Measurements from ENCODE around the gene RNF41. TPM values are rescaled to one million over a fixed set of nuclear protein-coding genes. Genes with fewer than 3 reads are reported as not detected.

The RNF41 gene
- total and polyA plus RNA-seq, 2 of the 13 experiments (the other 11 are each of a cell fraction or from before 2014, with no cell fraction given): 27.1 to 39.4 TPM

GRCh38 chr12:56189099-56189917, 32.4 kb downstream of the RNF41 start, which contains the start of gene SMARCC2 (continued):
- TF ChIP-seq, protein P1, sequence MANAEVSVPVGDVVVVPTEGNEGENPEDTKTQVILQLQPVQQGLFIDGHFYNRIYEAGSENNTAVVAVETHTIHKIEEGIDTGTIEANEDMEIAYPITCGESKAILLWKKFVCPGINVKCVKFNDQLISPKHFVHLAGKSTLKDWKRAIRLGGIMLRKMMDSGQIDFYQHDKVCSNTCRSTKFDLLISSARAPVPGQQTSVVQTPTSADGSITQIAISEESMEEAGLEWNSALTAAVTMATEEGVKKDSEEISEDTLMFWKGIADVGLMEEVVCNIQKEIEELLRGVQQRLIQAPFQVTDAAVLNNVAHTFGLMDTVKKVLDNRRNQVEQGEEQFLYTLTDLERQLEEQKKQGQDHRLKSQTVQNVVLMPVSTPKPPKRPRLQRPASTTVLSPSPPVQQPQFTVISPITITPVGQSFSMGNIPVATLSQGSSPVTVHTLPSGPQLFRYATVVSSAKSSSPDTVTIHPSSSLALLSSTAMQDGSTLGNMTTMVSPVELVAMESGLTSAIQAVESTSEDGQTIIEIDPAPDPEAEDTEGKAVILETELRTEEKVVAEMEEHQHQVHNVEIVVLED (CRISPR knock-in tag; IDR thresholded peaks at IDR 0.05; ENCODE audit: borderline replicate concordance): no peak
- TF ChIP-seq POLR2AphosphoS2 (IDR thresholded peaks at IDR 0.05; ENCODE audit: low read depth, low read length) (no peak), FUBP1 (CRISPR knock-in tag; IDR thresholded peaks at IDR 0.05; ENCODE audit: borderline replicate concordance) (no peak), ETV5 (CRISPR knock-in tag; IDR thresholded peaks at IDR 0.05; ENCODE audit: borderline replicate concordance) (no peak; the same call in 1 of the 2 replicates), RFXAP (CRISPR knock-in tag; IDR thresholded peaks at IDR 0.05; ENCODE audit: borderline replicate concordance) (0 out of 2 replicates have a peak, but pooled peaks have one; percentile 33), MAF1 (CRISPR knock-in tag; IDR thresholded peaks at IDR 0.05; ENCODE audit: borderline replicate concordance) (no peak), GABPB1 (CRISPR knock-in tag; IDR thresholded peaks at IDR 0.05) (peak; percentile 9; the same call in 1 of the 2 replicates), TARDBP (CRISPR knock-in tag; IDR thresholded peaks at IDR 0.05) (no peak), NCOA5 (CRISPR knock-in tag; IDR thresholded peaks at IDR 0.05) (no peak), ZNF660 (CRISPR knock-in tag; IDR thresholded peaks at IDR 0.05; ENCODE audit: borderline replicate concordance, low read depth) (no peak), SRSF1 (optimal IDR thresholded peaks at IDR 0.05; ENCODE audit: low read depth, low read length) (no peak), U2AF2 (IDR thresholded peaks at IDR 0.05; ENCODE audit: low read depth, low read length) (no peak), ZNF607 (CRISPR knock-in tag; IDR thresholded peaks at IDR 0.05; ENCODE audit: borderline replicate concordance) (0 out of 2 replicates have a peak, but pooled peaks have one; percentile 38), MYNN (CRISPR knock-in tag; IDR thresholded peaks at IDR 0.05; ENCODE audit: low read depth) (no peak), CEBPG (CRISPR knock-in tag; IDR thresholded peaks at IDR 0.05) (no peak), ZNF615 (CRISPR knock-in tag; IDR thresholded peaks at IDR 0.05; ENCODE audit: borderline replicate concordance) (no peak)
- TF ChIP-seq, protein P2, sequence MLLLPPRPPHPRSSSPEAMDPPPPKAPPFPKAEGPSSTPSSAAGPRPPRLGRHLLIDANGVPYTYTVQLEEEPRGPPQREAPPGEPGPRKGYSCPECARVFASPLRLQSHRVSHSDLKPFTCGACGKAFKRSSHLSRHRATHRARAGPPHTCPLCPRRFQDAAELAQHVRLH (CRISPR knock-in tag; IDR thresholded peaks at IDR 0.05; ENCODE audit: borderline replicate concordance, low read depth): 0 out of 2 replicates have a peak, but pooled peaks have one; percentile 23
- TF ChIP-seq, protein P3, sequence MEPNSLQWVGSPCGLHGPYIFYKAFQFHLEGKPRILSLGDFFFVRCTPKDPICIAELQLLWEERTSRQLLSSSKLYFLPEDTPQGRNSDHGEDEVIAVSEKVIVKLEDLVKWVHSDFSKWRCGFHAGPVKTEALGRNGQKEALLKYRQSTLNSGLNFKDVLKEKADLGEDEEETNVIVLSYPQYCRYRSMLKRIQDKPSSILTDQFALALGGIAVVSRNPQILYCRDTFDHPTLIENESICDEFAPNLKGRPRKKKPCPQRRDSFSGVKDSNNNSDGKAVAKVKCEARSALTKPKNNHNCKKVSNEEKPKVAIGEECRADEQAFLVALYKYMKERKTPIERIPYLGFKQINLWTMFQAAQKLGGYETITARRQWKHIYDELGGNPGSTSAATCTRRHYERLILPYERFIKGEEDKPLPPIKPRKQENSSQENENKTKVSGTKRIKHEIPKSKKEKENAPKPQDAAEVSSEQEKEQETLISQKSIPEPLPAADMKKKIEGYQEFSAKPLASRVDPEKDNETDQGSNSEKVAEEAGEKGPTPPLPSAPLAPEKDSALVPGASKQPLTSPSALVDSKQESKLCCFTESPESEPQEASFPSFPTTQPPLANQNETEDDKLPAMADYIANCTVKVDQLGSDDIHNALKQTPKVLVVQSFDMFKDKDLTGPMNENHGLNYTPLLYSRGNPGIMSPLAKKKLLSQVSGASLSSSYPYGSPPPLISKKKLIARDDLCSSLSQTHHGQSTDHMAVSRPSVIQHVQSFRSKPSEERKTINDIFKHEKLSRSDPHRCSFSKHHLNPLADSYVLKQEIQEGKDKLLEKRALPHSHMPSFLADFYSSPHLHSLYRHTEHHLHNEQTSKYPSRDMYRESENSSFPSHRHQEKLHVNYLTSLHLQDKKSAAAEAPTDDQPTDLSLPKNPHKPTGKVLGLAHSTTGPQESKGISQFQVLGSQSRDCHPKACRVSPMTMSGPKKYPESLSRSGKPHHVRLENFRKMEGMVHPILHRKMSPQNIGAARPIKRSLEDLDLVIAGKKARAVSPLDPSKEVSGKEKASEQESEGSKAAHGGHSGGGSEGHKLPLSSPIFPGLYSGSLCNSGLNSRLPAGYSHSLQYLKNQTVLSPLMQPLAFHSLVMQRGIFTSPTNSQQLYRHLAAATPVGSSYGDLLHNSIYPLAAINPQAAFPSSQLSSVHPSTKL (CRISPR knock-in tag; IDR thresholded peaks at IDR 0.05): no peak
- TF ChIP-seq, protein P4, sequence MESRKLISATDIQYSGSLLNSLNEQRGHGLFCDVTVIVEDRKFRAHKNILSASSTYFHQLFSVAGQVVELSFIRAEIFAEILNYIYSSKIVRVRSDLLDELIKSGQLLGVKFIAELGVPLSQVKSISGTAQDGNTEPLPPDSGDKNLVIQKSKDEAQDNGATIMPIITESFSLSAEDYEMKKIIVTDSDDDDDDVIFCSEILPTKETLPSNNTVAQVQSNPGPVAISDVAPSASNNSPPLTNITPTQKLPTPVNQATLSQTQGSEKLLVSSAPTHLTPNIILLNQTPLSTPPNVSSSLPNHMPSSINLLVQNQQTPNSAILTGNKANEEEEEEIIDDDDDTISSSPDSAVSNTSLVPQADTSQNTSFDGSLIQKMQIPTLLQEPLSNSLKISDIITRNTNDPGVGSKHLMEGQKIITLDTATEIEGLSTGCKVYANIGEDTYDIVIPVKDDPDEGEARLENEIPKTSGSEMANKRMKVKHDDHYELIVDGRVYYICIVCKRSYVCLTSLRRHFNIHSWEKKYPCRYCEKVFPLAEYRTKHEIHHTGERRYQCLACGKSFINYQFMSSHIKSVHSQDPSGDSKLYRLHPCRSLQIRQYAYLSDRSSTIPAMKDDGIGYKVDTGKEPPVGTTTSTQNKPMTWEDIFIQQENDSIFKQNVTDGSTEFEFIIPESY (CRISPR knock-in tag; IDR thresholded peaks at IDR 0.05): peak; percentile 25; the same call in 1 of the 2 replicates

All from HepG2 (cell line).